ENCODE data around the gene PLD6. TPM values are rescaled to one million over a fixed set of nuclear protein-coding genes. Genes with fewer than 3 reads are reported as not detected.

The PLD6 gene
- total and polyA plus RNA-seq, 12 donors = 1.9 to 14.2 (median 3.3) TPM

DNA sequence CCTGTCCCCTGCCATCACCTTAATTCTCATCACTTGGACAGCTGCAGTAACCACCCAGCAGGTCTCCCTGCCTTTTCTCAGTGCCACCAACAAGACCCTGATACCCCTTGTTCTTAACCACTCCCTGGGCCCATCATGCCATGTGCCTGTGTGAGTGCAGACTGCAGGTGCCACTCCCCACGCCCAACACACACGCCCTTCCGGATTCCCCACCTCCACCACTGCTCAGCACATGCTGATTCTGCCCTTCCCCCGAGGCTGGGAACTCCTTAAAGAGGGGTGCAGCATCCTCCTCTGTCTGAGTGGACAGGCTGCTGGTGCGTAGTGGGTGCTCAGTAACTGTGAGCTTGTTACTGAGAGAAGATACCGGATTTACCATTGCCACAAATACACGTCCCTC, 52.4 kb downstream of the PLD6 start:
- H3K4me1 ChIP-seq (replicated peaks in 1 of 2) = peaks cover 14 to 17% of the 10 kb centered on the region in 2 donors
- no peaks in the 10 kb centered on the region for H3K9me3 ChIP-seq (replicated peaks in 1 of 3)
- 76 to 90% (median 79%) methylated on average over 4 to 7 of the region's 7 CpGs for WGBS, 4 donors
- peaks cover 0 to 74% of the 10 kb centered on the region in 2 donors for H3K36me3 ChIP-seq (replicated peaks in 1 of 2)
- DNase-seq = no peak
- no peaks in the 10 kb centered on the region for H3K27me3 ChIP-seq
- intact Hi-C loops (cut with DNase I) = loop anchor here in 1 of 2 donors (10.0 kb wide), 1 partner anchor 149 kb away; no protein-coding TSS in a partner anchor
- H3K4me3 ChIP-seq = no peak overlapping the region
- TF ChIP-seq, protein P1, sequence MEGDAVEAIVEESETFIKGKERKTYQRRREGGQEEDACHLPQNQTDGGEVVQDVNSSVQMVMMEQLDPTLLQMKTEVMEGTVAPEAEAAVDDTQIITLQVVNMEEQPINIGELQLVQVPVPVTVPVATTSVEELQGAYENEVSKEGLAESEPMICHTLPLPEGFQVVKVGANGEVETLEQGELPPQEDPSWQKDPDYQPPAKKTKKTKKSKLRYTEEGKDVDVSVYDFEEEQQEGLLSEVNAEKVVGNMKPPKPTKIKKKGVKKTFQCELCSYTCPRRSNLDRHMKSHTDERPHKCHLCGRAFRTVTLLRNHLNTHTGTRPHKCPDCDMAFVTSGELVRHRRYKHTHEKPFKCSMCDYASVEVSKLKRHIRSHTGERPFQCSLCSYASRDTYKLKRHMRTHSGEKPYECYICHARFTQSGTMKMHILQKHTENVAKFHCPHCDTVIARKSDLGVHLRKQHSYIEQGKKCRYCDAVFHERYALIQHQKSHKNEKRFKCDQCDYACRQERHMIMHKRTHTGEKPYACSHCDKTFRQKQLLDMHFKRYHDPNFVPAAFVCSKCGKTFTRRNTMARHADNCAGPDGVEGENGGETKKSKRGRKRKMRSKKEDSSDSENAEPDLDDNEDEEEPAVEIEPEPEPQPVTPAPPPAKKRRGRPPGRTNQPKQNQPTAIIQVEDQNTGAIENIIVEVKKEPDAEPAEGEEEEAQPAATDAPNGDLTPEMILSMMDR (IDR thresholded peaks at IDR 0.05) = no peak
- TF ChIP-seq POLR2A (IDR thresholded peaks at IDR 0.05) = no peak
- no peak overlapping the region for H3K27ac ChIP-seq

DNA sequence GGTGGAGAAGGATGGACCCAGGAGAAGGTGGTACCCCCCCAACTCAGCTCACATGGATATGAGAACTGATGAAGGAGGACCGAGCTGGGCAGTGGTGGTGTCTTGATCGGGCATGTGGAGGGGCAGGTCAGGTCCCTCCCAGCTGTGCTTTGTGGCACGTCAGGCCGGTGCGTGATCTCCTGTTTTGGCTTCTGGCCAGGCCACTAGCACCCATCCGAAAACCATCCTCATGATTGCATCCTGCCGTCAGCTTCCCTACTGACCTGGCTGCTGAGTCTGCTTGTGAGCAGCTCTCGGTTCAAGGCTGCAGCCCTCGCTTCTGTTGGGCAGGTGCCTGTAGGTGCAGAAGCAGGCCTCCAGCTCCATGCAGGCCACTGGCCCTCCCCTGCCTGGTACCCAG, 53.1 kb downstream of the PLD6 start:
- no peak overlapping the region for H3K4me3 ChIP-seq

DNA sequence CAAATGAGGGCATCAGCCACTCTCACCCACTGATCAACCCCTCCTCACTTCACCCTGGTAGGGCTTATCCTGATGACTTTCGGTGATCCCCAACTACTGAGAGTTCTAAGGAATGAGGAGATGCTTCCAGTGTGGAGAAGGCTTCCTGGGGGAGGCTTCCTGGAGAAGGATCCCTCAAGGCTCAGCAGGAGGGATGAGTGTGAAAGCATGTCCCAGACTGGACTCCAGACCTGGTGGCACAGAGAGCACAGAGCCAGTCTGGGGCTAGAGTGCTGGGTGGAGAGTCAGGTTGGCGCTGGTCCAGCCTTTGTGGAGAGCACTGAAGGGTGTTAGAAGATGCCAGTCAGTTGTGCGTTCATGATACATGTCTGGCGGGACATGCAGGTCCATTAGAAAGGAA, 53.7 kb downstream of the PLD6 start:
- 74 to 80% (median 77%) methylated on average over 4 of the region's 4 CpGs for WGBS, 4 donors

More for the DNA sequence above, 53.1 kb downstream of the PLD6 start:
- no peak for DNase-seq
- intact Hi-C loops (cut with DNase I) = loop anchor here in 1 of 2 donors (10.0 kb wide), 1 partner anchor 148 kb away; no protein-coding TSS in a partner anchor
- 87 to 92% (median 90%) methylated on average over 5 to 9 of the region's 9 CpGs for WGBS, 4 donors
- Histone ChIP-seq H3K36me3 (replicated peaks in 1 of 2) (peaks cover 0 to 72% of the 10 kb centered on the region in 2 donors), H3K9me3 (replicated peaks in 1 of 3) (no peaks in the 10 kb centered on the region), H3K27me3 (no peaks in the 10 kb centered on the region), H3K27ac (no peak overlapping the region), H3K4me1 (replicated peaks in 1 of 2) (peaks cover 14 to 17% of the 10 kb centered on the region in 2 donors)
- TF ChIP-seq, protein P1 (IDR thresholded peaks at IDR 0.05) = no peak
- no peak for TF ChIP-seq POLR2A (IDR thresholded peaks at IDR 0.05)

DNA sequence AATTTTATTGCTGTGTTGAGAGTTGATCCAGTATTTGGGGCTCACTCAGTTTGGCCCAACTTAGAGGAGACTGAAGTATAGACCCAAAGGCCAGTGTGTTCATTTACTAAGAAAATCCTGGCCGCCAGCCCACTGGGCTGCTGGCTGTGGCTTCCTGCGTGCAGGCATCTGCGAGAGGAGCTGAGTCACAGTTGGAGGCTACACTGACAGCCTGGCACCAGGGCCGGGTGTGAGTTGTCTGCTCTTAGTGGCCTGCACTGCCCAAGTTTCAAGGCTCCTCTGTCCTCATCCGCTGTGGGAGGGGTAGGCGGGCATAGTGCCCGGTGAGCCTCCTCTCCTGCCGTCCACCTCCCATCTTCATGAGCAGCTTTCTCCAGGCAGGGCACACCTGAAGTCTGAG, 54.2 kb downstream of the PLD6 start:
- TF ChIP-seq, protein P1 (IDR thresholded peaks at IDR 0.05) = no peak
- no peak for TF ChIP-seq POLR2A (IDR thresholded peaks at IDR 0.05)
- Histone ChIP-seq H3K27ac (peak overlapping the region in 4 of 5 donors; percentile 32 to 62 (median 51)), H3K4me1 (replicated peaks in 1 of 2) (peaks cover 14 to 17% of the 10 kb centered on the region in 2 donors), H3K9me3 (replicated peaks in 1 of 3) (no peaks in the 10 kb centered on the region), H3K27me3 (no peaks in the 10 kb centered on the region), H3K36me3 (replicated peaks in 1 of 2) (peaks cover 0 to 70% of the 10 kb centered on the region in 2 donors), H3K4me3 (no peak overlapping the region)
- peak; percentile 91 to 99 (median 97) for DNase-seq
- 11 to 52% (median 36%) methylated on average over 2 to 8 of the region's 8 CpGs for WGBS, 4 donors
- intact Hi-C loops (cut with DNase I) = loop anchor here in 1 of 2 donors (10.0 kb wide), 1 partner anchor 147 kb away; no protein-coding TSS in a partner anchor

More for the DNA sequence above, 53.7 kb downstream of the PLD6 start:
- peak in 3 of 7 donors; percentile 31 to 52 (median 39) for DNase-seq
- Histone ChIP-seq H3K36me3 (replicated peaks in 1 of 2) (peaks cover 0 to 70% of the 10 kb centered on the region in 2 donors), H3K4me3 (no peak overlapping the region), H3K27me3 (no peaks in the 10 kb centered on the region), H3K4me1 (replicated peaks in 1 of 2) (peaks cover 14 to 17% of the 10 kb centered on the region in 2 donors), H3K27ac (peak overlapping the region in 2 of 5 donors; percentile 55 to 62), H3K9me3 (replicated peaks in 1 of 3) (no peaks in the 10 kb centered on the region)
- intact Hi-C loops (cut with DNase I) = loop anchor here in 1 of 2 donors (10.0 kb wide), 1 partner anchor 148 kb away; no protein-coding TSS in a partner anchor
- TF ChIP-seq, protein P1 (IDR thresholded peaks at IDR 0.05) = no peak
- no peak for TF ChIP-seq POLR2A (IDR thresholded peaks at IDR 0.05)
